Glomerular endothelial cell (primary cell): ENCODE results near the gene INO80. TPM values are rescaled to one million over a fixed set of nuclear protein-coding genes. Genes with fewer than 3 reads are reported as not detected.

Source experiments
- DNase-seq: peaks from one replicate; pipeline ENCODE4 v3.0.0-alpha.2; 2011; ENCODE audit warnings: low read depth, low spot score; ENCODE audit errors: extremely low read depth
- total RNA-seq: library from RNA; depleted of rRNA; stranded (reverse); fragments of >200 nt; gene quantifications from 2 replicates; pipeline ENCODE4 v1.2.3, GENCODE V29; 2015

Gene INO80
- total RNA-seq, 1 donor from 2014 or later, result 22.6 TPM

GRCh38 chr15:41010345-41010744 is 105.7 kb downstream of the INO80 start:
- no peak for DNase-seq

GRCh38 chr15:41006479-41006878 is 109.6 kb downstream of the INO80 start:
- DNase-seq, result no peak

GRCh38 chr15:41004490-41004889 is 111.6 kb downstream of the INO80 start:
- DNase-seq, result no peak

- DNase-seq, result no peak
These were observed 114.4 kb downstream of the INO80 start for GRCh38 chr15:41001524-41002214.

- no peak for DNase-seq
These were observed 116.9 kb downstream of the INO80 start for GRCh38 chr15:40999190-40999589.

GRCh38 chr15:40995656-40996055 is 120.4 kb downstream of the INO80 start:
- DNase-seq, result no peak

- no peak for DNase-seq
These were observed 123.3 kb downstream of the INO80 start for GRCh38 chr15:40992825-40993224.

- DNase-seq, result no peak
These were observed 123.8 kb downstream of the INO80 start for GRCh38 chr15:40992241-40992741.

GRCh38 chr15:40991355-40991754 is 124.7 kb downstream of the INO80 start:
- DNase-seq, result no peak

GRCh38 chr15:40990789-40991188 is 125.3 kb downstream of the INO80 start:
- DNase-seq, result no peak

- no peak for DNase-seq
These were observed 126.0 kb downstream of the INO80 start for GRCh38 chr15:40990080-40990479.

GRCh38 chr15:40988156-40988555 is 127.9 kb downstream of the INO80 start:
- DNase-seq, result no peak

- DNase-seq, result no peak
These were observed 129.3 kb downstream of the INO80 start for GRCh38 chr15:40986820-40987219.

GRCh38 chr15:40985541-40986330 is 130.3 kb downstream of the INO80 start:
- no peak for DNase-seq

GRCh38 chr15:40984964-40985363 is 131.1 kb downstream of the INO80 start:
- no peak for DNase-seq

GRCh38 chr15:40984406-40984805 is 131.7 kb downstream of the INO80 start:
- DNase-seq, result no peak

GRCh38 chr15:40982855-40983254 is 133.2 kb downstream of the INO80 start:
- DNase-seq, result peak; percentile 69

GRCh38 chr15:40981186-40981585 is 134.9 kb downstream of the INO80 start:
- DNase-seq, result no peak

GRCh38 chr15:40978562-40978961 is 137.5 kb downstream of the INO80 start:
- no peak for DNase-seq

GRCh38 chr15:40978141-40978540 is 137.9 kb downstream of the INO80 start:
- DNase-seq, result no peak

GRCh38 chr15:40976819-40977218 is 139.3 kb downstream of the INO80 start:
- no peak for DNase-seq

- no peak for DNase-seq
These were observed 141.2 kb downstream of the INO80 start for GRCh38 chr15:40974879-40975278.
